Measurements from ENCODE around the gene SFRP4.

- TF ChIP-seq POLR2A (IDR thresholded peaks at IDR 0.05) (no peak), POLR2AphosphoS5 (IDR thresholded peaks at IDR 0.05) (no peak)
- TF ChIP-seq, protein P1, sequence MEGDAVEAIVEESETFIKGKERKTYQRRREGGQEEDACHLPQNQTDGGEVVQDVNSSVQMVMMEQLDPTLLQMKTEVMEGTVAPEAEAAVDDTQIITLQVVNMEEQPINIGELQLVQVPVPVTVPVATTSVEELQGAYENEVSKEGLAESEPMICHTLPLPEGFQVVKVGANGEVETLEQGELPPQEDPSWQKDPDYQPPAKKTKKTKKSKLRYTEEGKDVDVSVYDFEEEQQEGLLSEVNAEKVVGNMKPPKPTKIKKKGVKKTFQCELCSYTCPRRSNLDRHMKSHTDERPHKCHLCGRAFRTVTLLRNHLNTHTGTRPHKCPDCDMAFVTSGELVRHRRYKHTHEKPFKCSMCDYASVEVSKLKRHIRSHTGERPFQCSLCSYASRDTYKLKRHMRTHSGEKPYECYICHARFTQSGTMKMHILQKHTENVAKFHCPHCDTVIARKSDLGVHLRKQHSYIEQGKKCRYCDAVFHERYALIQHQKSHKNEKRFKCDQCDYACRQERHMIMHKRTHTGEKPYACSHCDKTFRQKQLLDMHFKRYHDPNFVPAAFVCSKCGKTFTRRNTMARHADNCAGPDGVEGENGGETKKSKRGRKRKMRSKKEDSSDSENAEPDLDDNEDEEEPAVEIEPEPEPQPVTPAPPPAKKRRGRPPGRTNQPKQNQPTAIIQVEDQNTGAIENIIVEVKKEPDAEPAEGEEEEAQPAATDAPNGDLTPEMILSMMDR (IDR thresholded peaks at IDR 0.05 in 8 of 11, conservative IDR thresholded peaks at IDR 0.05 in 3 of 11) = no peak
Measured at GRCh38 chr7:37882086-37882485, 34.5 kb downstream of the SFRP4 start.

Measured in spleen (tissue), 7 donors.